ENCODE measurements around the gene CNP.
"Not testable (repeated sequence)": the region's sequence is repeated elsewhere in the genome, so short reads cannot be mapped to it uniquely, and the experiment has no call there.

GRCh38 chr17:41930833-41931156, 35.8 kb upstream of the CNP start:
- TF ChIP-seq CTCF (IDR thresholded peaks at IDR 0.05 in 2 of 3, conservative IDR thresholded peaks at IDR 0.05 in 1 of 3; ENCODE audit: borderline replicate concordance in 1 of 3, insufficient read depth in 1 of 3, low read depth in 2 of 3, low read length in 2 of 3); YY1 (IDR thresholded peaks at IDR 0.05; ENCODE audit: extremely low read depth, insufficient replicate concordance, low read depth, low read length); SP1 (IDR thresholded peaks at IDR 0.05; ENCODE audit: low read depth); RAD21 (IDR thresholded peaks at IDR 0.05; ENCODE audit: low read depth); POLR2AphosphoS5 (IDR thresholded peaks at IDR 0.05; ENCODE audit: low read depth, low read length); SRF (IDR thresholded peaks at IDR 0.05; ENCODE audit: low read depth); EZH2 (IDR thresholded peaks at IDR 0.05); SIN3A (IDR thresholded peaks at IDR 0.05; ENCODE audit: low read depth); EGR1 (IDR thresholded peaks at IDR 0.05; ENCODE audit: low read depth); MAX (IDR thresholded peaks at IDR 0.05); EZH2phosphoT487 (IDR thresholded peaks at IDR 0.05; ENCODE audit: borderline replicate concordance); POLR2A (IDR thresholded peaks at IDR 0.05; ENCODE audit: borderline replicate concordance, extremely low read depth, insufficient read depth, insufficient read length): not testable (repeated sequence)
- TF ChIP-seq, protein P1, sequence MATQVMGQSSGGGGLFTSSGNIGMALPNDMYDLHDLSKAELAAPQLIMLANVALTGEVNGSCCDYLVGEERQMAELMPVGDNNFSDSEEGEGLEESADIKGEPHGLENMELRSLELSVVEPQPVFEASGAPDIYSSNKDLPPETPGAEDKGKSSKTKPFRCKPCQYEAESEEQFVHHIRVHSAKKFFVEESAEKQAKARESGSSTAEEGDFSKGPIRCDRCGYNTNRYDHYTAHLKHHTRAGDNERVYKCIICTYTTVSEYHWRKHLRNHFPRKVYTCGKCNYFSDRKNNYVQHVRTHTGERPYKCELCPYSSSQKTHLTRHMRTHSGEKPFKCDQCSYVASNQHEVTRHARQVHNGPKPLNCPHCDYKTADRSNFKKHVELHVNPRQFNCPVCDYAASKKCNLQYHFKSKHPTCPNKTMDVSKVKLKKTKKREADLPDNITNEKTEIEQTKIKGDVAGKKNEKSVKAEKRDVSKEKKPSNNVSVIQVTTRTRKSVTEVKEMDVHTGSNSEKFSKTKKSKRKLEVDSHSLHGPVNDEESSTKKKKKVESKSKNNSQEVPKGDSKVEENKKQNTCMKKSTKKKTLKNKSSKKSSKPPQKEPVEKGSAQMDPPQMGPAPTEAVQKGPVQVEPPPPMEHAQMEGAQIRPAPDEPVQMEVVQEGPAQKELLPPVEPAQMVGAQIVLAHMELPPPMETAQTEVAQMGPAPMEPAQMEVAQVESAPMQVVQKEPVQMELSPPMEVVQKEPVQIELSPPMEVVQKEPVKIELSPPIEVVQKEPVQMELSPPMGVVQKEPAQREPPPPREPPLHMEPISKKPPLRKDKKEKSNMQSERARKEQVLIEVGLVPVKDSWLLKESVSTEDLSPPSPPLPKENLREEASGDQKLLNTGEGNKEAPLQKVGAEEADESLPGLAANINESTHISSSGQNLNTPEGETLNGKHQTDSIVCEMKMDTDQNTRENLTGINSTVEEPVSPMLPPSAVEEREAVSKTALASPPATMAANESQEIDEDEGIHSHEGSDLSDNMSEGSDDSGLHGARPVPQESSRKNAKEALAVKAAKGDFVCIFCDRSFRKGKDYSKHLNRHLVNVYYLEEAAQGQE (IDR thresholded peaks at IDR 0.05; ENCODE audit: low read depth), result not testable (repeated sequence)
